Subcutaneous adipose tissue (tissue), 4 donors: ENCODE data around the gene COA5. TPM values are rescaled to one million over a fixed set of nuclear protein-coding genes. Genes with fewer than 3 reads are reported as not detected.

ENCODE experiments used
- total RNA-seq, 4 donors: library from RNA; depleted of rRNA; stranded (reverse); fragments of >200 nt; gene quantifications; one replicate each; pipeline ENCODE4 v1.1.0, GENCODE V29; 2016
- TF ChIP-seq, protein P1 (sequence below): fragments of 450-650 bp; IDR thresholded peaks from one replicate; pipeline ENCODE4 v1.5.1; 2016; ENCODE audit warnings: low read depth, mild to moderate bottlenecking, control low read depth, antibody characterized with exemption, moderate library complexity

COA5 gene, protein sequence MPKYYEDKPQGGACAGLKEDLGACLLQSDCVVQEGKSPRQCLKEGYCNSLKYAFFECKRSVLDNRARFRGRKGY
- total RNA-seq = 10 to 100 TPM; 33.1 to 48.7 (median 37.6) TPM

DNA sequence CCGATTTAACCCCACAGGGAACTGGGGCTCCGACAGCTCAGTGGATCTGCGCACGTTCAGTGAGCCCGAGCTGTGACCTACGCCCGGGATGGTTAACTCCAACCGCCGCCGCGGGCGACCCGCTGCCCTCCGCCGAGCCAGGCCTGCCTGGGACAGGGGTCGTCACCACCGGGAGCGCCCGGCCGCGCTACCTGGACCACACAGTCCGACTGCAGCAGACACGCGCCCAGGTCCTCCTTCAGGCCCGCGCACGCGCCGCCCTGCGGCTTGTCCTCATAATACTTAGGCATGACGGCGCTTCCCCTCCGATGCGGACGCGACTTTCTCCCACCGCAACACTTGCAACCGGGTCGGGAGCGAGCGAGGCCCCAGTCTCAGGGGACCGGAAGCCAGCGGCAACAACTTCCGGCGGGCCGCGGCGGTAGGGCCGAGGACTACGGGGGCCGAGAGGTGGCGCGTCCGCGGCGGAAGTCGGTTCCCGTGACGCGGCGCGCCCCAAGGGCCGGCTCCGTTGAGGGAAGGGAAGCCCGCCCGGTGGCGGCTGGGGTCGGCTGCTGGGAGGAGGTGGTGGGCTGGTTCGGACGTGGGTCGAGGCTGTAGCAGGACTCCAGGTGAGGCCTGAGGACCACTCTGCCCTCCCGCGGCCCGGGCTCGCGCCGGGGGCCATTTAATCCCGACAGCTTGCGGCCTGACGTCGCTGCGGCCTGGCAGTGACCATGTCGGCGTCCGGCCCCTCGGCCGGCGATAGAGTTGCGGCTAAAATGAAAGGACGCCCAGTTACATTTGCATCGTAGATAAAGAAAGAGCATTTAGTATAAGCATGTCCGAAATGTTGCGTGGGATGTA is at the start of gene COA5, which contains the start of gene UNC50:
Gene COA5 (minus strand): TSS at position 397 of the 846 bp plus-strand sequence. CDS start 107 bp downstream, at position 290.
Gene UNC50 (plus strand): TSS at position 474 of the 846 bp plus-strand sequence. CDS start 1,171 bp downstream, outside the sequence.
- TF ChIP-seq, protein P1, sequence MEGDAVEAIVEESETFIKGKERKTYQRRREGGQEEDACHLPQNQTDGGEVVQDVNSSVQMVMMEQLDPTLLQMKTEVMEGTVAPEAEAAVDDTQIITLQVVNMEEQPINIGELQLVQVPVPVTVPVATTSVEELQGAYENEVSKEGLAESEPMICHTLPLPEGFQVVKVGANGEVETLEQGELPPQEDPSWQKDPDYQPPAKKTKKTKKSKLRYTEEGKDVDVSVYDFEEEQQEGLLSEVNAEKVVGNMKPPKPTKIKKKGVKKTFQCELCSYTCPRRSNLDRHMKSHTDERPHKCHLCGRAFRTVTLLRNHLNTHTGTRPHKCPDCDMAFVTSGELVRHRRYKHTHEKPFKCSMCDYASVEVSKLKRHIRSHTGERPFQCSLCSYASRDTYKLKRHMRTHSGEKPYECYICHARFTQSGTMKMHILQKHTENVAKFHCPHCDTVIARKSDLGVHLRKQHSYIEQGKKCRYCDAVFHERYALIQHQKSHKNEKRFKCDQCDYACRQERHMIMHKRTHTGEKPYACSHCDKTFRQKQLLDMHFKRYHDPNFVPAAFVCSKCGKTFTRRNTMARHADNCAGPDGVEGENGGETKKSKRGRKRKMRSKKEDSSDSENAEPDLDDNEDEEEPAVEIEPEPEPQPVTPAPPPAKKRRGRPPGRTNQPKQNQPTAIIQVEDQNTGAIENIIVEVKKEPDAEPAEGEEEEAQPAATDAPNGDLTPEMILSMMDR = no peak

DNA sequence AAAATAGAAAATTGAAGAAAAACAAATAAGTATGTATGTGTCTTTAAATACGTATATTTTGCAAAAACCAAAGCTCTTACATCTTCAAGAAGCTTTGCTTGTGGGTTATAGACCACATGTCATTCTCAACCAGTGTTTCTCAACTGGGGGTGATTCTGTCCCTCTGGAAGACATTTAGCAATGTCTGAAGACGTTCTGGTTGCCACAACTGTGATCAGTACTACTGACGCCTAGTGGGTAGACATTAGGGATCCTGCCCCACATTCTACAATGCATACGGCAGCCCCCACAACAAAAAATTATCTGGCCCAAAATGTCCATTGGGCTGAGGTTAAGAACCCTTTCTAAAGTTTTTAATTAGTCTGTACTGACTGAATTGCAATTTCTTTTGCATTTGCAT is 48.5 kb upstream of the COA5 start:
- TF ChIP-seq, protein P1 = no peak

DNA sequence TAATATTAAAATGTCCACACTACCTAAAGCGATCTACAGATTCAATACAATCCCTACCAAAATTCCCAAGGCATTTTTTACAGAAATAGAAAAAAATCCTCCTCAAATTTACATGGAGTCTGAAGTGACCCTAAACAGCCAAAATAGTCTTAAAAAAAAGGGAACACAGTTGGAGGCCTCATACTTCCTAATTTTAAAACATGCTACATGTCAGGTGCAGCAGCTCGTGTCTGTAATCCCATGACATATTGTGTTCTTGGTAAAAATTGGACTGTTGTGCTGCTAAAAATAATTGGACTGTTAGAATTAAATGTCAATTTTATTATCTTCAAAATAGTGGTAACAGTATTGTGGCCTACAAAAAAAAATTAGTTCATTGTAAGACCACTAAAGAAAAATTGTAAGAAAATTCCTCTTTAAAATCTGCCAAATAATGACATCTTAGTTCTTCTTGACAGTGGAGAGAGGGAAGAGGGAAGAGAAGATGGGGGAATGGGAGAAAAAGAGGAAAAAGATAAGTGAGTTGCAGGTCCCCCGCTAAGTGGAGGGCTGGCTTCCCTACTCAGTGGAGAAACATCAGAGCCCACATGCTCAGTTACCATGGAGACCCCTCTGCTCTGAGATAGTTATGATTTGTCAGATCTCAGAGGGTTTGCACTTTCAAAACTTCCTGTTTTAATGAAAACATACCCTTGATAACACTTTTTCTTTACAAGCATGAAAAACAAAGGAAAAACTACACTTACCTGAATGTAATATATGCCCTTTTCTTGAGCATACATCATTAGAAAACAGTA is 46.6 kb upstream of the COA5 start:
- TF ChIP-seq, protein P1 = no peak

DNA sequence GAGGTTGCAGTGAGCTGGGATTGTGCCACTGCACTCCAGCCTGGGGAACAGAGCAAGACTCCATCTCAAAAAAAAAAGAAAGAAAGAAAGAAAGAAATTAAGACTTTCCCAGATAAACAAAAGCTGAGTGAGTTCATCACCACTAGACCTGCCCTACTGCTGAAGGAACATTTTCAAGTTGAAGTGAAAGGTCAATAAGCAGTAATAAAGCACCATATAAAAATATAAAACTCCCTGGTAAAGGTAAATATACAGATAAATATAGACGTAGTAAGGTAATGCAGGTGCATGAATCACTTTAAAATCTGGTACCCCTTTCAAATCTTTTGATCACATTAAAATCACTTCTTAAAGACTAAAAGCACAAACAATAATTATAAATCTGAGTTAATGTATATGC is 42.7 kb upstream of the COA5 start:
- TF ChIP-seq, protein P1 = no peak

DNA sequence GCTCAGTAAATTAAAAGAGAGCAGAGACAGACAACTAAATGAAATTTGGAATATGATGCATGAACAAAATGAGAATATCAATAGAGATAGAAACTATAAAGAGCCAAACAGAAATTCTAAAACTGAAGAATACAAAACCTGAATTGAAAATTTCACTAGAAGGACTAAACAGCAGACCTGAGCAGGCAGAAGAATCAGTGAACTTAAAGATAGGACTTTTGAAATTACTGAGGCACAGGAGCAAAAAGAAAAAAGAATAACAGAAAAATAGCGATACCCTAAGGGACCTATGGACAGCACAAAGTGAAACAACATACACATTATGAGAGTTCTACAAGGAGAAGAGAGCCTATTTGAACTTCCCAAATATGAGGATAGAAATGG is 41.7 kb upstream of the COA5 start:
- TF ChIP-seq, protein P1 = no peak

DNA sequence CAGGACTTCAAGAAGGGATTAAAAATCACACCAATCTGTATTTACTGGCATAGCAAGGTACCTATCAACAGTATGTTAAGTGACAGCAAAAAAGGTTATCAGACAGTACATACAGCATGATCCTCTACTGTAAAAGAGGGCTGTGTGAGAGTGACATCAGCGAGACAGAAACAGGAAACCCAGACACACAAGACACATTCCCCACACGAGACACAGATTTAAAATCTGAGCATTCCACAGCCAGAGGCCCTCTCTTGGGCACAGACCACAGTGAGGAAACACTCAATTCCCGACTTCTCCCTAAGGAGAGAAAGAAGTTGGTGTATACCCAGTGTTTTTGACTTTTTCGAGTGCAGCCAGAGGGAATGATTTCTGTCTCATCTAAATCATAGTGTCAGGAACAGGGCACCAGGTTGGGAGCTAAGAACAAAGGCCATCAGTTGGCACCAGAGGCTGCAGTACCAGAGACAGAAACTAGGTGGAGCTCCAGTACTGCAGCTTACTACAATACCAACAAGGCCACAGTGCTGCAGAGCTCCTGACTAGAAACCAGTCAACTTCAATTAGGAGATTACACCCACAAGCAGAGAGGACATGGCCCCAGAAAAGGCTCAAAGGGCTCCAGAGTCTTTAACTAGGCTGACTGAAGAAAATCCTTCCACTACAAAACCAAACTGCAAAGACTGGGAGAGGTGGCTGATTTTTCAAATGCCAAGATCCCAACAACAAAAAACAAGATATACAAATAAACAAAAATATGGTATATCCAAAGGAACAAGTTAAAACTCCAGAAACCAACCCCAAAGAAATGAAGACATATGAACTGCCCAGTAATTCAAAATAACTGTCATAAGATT is 41.1 kb upstream of the COA5 start:
- TF ChIP-seq, protein P1 = no peak
